Heart left ventricle (tissue), 16 donors: ENCODE measurements around the gene ARPC2. TPM values are rescaled to one million over a fixed set of nuclear protein-coding genes. Genes with fewer than 3 reads are reported as not detected.

Source experiments
- ATAC-seq, 4 donors: fragments of 200-7000 bp; cut with Tn5 transposase; one replicate each; pipeline ENCODE4 v1.9.1; 2020 to 2022; ENCODE audit warnings: moderate library complexity in 4 of 4, mild to moderate bottlenecking in 3 of 4, moderate number of reproducible peaks in 1 of 4
- DNase-seq, 5 donors: peaks; one replicate each; pipeline ENCODE4 v3.0.0-alpha.2; 2020
- H3K27ac ChIP-seq, 12 donors: fragments of 200-600 bp; sonication (generic) in 4 of 12; one replicate each; pipeline versions ENCODE4 v1.5.0 to v1.8.0; 2016 to 2022; ENCODE audit warnings: mild to moderate bottlenecking in 2 of 12
- H3K27me3 ChIP-seq, 9 donors: fragments of 200-600 bp; sonication (generic) in 2 of 9; one replicate each; pipeline versions ENCODE4 v1.5.1 to v1.8.0; 2016 to 2022; ENCODE audit warnings: mild to moderate bottlenecking in 3 of 9
- H3K36me3 ChIP-seq, 9 donors: fragments of 200-600 bp; sonication (generic) in 2 of 9; one replicate each; pipeline versions ENCODE4 v1.5.0 to v1.8.0; 2018 to 2022; ENCODE audit warnings: mild to moderate bottlenecking in 2 of 9
- H3K4me1 ChIP-seq, 12 donors: fragments of 200-600 bp; sonication (generic) in 4 of 12; one replicate each; pipeline versions ENCODE4 v1.5.0 to v1.8.0; 2016 to 2022; ENCODE audit warnings: mild to moderate bottlenecking in 3 of 12
- H3K4me3 ChIP-seq, 12 donors: fragments of 200-600 bp; sonication (generic) in 4 of 12; one replicate each; pipeline versions ENCODE4 v1.5.0 to v1.8.0; 2017 to 2022; ENCODE audit warnings: mild to moderate bottlenecking in 9 of 12, moderate library complexity in 4 of 12
- H3K9me3 ChIP-seq, 12 donors: fragments of 200-600 bp; sonication (generic) in 4 of 12; one replicate each; pipeline versions ENCODE4 v1.5.0 to v1.8.0; 2016 to 2022; ENCODE audit warnings: mild to moderate bottlenecking in 1 of 12
- CTCF ChIP-seq, 12 donors: fragments of 200-600 bp; sonication (generic) in 4 of 12; IDR thresholded peaks; one replicate each; pipeline versions ENCODE4 v1.5.0 to v1.8.0; 2018 to 2022; ENCODE audit warnings: antibody characterized with exemption in 12 of 12, mild to moderate bottlenecking in 5 of 12
- POLR2A ChIP-seq, 2 donors: fragments of 450-650 bp; IDR thresholded peaks; one replicate each; pipeline ENCODE4 v1.6.1; 2017; ENCODE audit warnings: antibody characterized with exemption in 2 of 2, mild to moderate bottlenecking in 2 of 2, moderate library complexity in 2 of 2
- WGBS, 4 donors: extraction: QIAGEN DNeasy Blood & Tissue Kit in 2 of 4; methylation state at CpG; one replicate each; pipeline versions ENCODE4 v1.1.5 to v1.1.7; 2013 to 2018; 5-methylcytosine and 5-hydroxymethylcytosine counted together
- intact Hi-C, 10 donors: fragments of 100-400 bp; cut with DNase I; formaldehyde crosslinking; loops; one replicate each; pipeline versions ENCODE4 v1.11.1 to v1.14.2; 2022
- polyA plus RNA-seq, 2 donors: library from polyadenylated mRNA; stranded (reverse); fragments of 200-250 nt; gene quantifications; one replicate each; pipeline ENCODE4 v1.2.3, GENCODE V29; 2013
- total RNA-seq, 9 donors: library from RNA; depleted of rRNA in 2 of 9; stranded (reverse); fragments of >200 nt in 2 of 9; fragmentation: NEBNext Ultra II Directional in 3 of 9; extraction: Animal tissue kit (Norgen Biotek cat#: 25700) in 3 of 9; gene quantifications; one replicate each; pipeline versions ENCODE4 v1.1.0 to v1.2.4, GENCODE V29; 2016 to 2023
- donor health status: ischemic (EF 13 %, LVEDD 7.1; RV severe dilation, severe dysfunction).
- donor health status: healthy with polysubstance abuse.
- donor health status: DM: no; HTN: yes; CAD: no.
- donor health status: DM: no; HTN: no; CAD: no.
- donor health status: ischemic (EF 25% LVEDD 6.9; RV normal size, moderate dysfunction).
- donor health status: ischemic (EF 25% LVEDD 5.7; RV mildly dilated, moderate dysfunction).
- donor health status: healthy.
- donor health status: DM: yes; HTN: yes; CAD: no.
- donor health status: ischemic (EF 35%, LVEDD 5.7; RV mildly dilated, moderate dysfunction).
- donor health status: nonischemic (EF 11% LVEDD 7.7; RV severe dilation, severe dysfunction).
- donor health status: DM: yes; HTN: yes; CAD: no.
- donor health status: PGD.
- donor health status: ischemic (EF 29% LVEDD 5.4; RV normal size, mild dysfunction).
- donor health status: nonischemic (EF 23%, LVEDD 6.1; RV moderate dilation, normal function).

Gene ARPC2
- total and polyA plus RNA-seq, 11 donors, result 64.9 to 278 (median 139) TPM

GRCh38 chr2:218187296-218188015 lies 29.5 kb upstream of the ARPC2 start:
- WGBS, 4 donors, result 51 to 58% (median 55%) methylated on average over 4 of the region's 4 CpGs
- Histone ChIP-seq H3K36me3 (no peaks in the 10 kb centered on the region), H3K4me1 (peaks cover 0 to 11% (median 2%) of the 10 kb centered on the region in 12 donors), H3K9me3 (no peaks in the 10 kb centered on the region), H3K27me3 (no peaks in the 10 kb centered on the region), H3K27ac (peak overlapping the region in 1 of 12 donors; percentile 52), H3K4me3 (no peak overlapping the region)
- no peak for TF ChIP-seq CTCF (IDR thresholded peaks at IDR 0.05)
- no peak for TF ChIP-seq POLR2A (IDR thresholded peaks at IDR 0.05)
- ATAC-seq, result no peak
- intact Hi-C loops, result loop anchor here (2.0 to 10.0 kb wide), 14 partner anchors 65 to 287 kb away; partner anchors contain the start of genes CATIP (in 5 of the 10), AAMP (in 2 of the 10), CTDSP1 (in 2 of the 10) and PNKD (in 2 of the 10)
- no peak for DNase-seq

GRCh38 chr2:218188528-218188927 lies 28.5 kb upstream of the ARPC2 start:
- 92 to 94% (median 93%) methylated on average over 2 of the region's 2 CpGs for WGBS, 4 donors
- DNase-seq (no peak), ATAC-seq (no peak)
- intact Hi-C loops, result loop anchor here (5.0 to 10.0 kb wide), 11 partner anchors 64 to 286 kb away; partner anchors contain the start of genes CATIP (in 5 of the 10), CTDSP1 (in 2 of the 10), AAMP (in 1 of the 10) and GPBAR1 (in 1 of the 10)
- H3K4me3 ChIP-seq, result no peak overlapping the region
- TF ChIP-seq POLR2A (IDR thresholded peaks at IDR 0.05) (no peak), CTCF (IDR thresholded peaks at IDR 0.05) (no peak)
- no peaks in the 10 kb centered on the region for H3K36me3 ChIP-seq
- no peak overlapping the region for H3K27ac ChIP-seq
- no peaks in the 10 kb centered on the region for H3K9me3 ChIP-seq
- H3K4me1 ChIP-seq, result peaks cover 0 to 11% (median 2%) of the 10 kb centered on the region in 12 donors
- H3K27me3 ChIP-seq, result no peaks in the 10 kb centered on the region

GRCh38 chr2:218192902-218193430 lies 24.0 kb upstream of the ARPC2 start:
- Histone ChIP-seq H3K4me1 (no peaks in the 10 kb centered on the region), H3K4me3 (no peak overlapping the region), H3K9me3 (no peaks in the 10 kb centered on the region), H3K27ac (no peak overlapping the region), H3K27me3 (no peaks in the 10 kb centered on the region), H3K36me3 (no peaks in the 10 kb centered on the region)
- TF ChIP-seq POLR2A (IDR thresholded peaks at IDR 0.05), result no peak
- no peak for TF ChIP-seq CTCF (IDR thresholded peaks at IDR 0.05)
- 66 to 86% (median 81%) methylated on average over 3 of the region's 3 CpGs for WGBS, 4 donors
- DNase-seq (no peak), ATAC-seq (no peak)
- intact Hi-C loops, result no loop called here

GRCh38 chr2:218193701-218194100 lies 23.3 kb upstream of the ARPC2 start:
- ATAC-seq (no peak), DNase-seq (no peak)
- H3K4me3 ChIP-seq, result no peak overlapping the region
- H3K36me3 ChIP-seq, result no peaks in the 10 kb centered on the region
- no peaks in the 10 kb centered on the region for H3K9me3 ChIP-seq
- no peaks in the 10 kb centered on the region for H3K4me1 ChIP-seq
- H3K27me3 ChIP-seq, result no peaks in the 10 kb centered on the region
- TF ChIP-seq POLR2A (IDR thresholded peaks at IDR 0.05), result no peak
- no peak for TF ChIP-seq CTCF (IDR thresholded peaks at IDR 0.05)
- WGBS, 4 donors, result 79 to 82% (median 79%) methylated on average over 4 of the region's 4 CpGs
- H3K27ac ChIP-seq, result no peak overlapping the region
- intact Hi-C loops, result no loop called here
